HepG2 (cell line): ENCODE measurements around the gene PDZD8. TPM values are rescaled to one million over a fixed set of nuclear protein-coding genes. Genes with fewer than 3 reads are reported as not detected.
A peak's percentile ranks its signal among the peaks of the same experiment; 100 is the strongest.

Experiments
- BCL6 ChIP-seq: IDR thresholded peaks from 2 replicates; pipeline ENCODE4 v1.6.1; 2016; ENCODE audit warnings: missing genetic modification reagents, missing compliant biosample characterization
- KAT2B ChIP-seq: fragments of 150-350 bp; IDR thresholded peaks from 2 replicates; pipeline ENCODE4 v1.6.1; 2014; ENCODE audit warnings: low read depth, low read length, borderline replicate concordance
- KMT2A ChIP-seq: sonication (generic); formaldehyde crosslinking; IDR thresholded peaks from 2 replicates; pipeline ENCODE4 v1.4.0; 2020; ENCODE audit warnings: missing genetic modification reagents
- MATR3 ChIP-seq: sonication (generic); formaldehyde crosslinking; IDR thresholded peaks from 2 replicates; pipeline ENCODE4 v1.4.0; 2020; ENCODE audit warnings: missing genetic modification reagents
- SATB2 ChIP-seq: sonication (generic); formaldehyde crosslinking; IDR thresholded peaks from 2 replicates; pipeline ENCODE4 v1.5.0; 2020; ENCODE audit warnings: missing genetic modification reagents
- SOX5 ChIP-seq: IDR thresholded peaks from 2 replicates; pipeline ENCODE4 v1.6.1; 2016; ENCODE audit warnings: borderline replicate concordance
- ZFX ChIP-seq: sonication (generic); formaldehyde crosslinking; IDR thresholded peaks from 2 replicates; pipeline ENCODE4 v1.4.0; 2020; ENCODE audit warnings: mild to moderate bottlenecking, low read depth, missing genetic modification reagents, moderate library complexity
- ZNF430 ChIP-seq: sonication (generic); formaldehyde crosslinking; IDR thresholded peaks from 2 replicates; pipeline ENCODE4 v1.9.0; 2021; ENCODE audit warnings: mild to moderate bottlenecking, missing genetic modification reagents
- ZNF777 ChIP-seq: sonication (generic); formaldehyde crosslinking; IDR thresholded peaks from 2 replicates; pipeline ENCODE4 v1.4.0; 2020; ENCODE audit warnings: missing genetic modification reagents
- polyA plus RNA-seq, 8 experiments: library from polyadenylated mRNA; depleted of rRNA in 3 of 8; stranded (reverse) in 7 of 8; unstranded in 1 of 8; fragments of >200 nt; fragmentation: Illumina TruSeq in 4 of 8; extraction: Trizol in 4 of 8; gene quantifications; 2 replicates each; pipeline versions ENCODE4 v1.2.1 to v1.2.3, GENCODE V29; 2011 to 2016; ENCODE audit warnings: low read depth in 4 of 8, missing spikeins in 1 of 8, mixed read lengths in 1 of 8; ENCODE audit not compliant: insufficient read depth in 1 of 8
- total RNA-seq, 5 experiments: library from RNA; depleted of rRNA; stranded (reverse); fragments of >200 nt; fragmentation: Illumina TruSeq; extraction: Trizol; gene quantifications; 2 replicates each; pipeline ENCODE4 v1.2.3, GENCODE V29; 2016; ENCODE audit warnings: low read depth in 1 of 5
- TF ChIP-seq, protein P1 (sequence below): sonication (generic); formaldehyde crosslinking; IDR thresholded peaks from 2 replicates; pipeline ENCODE4 v1.8.0; 2022; ENCODE audit warnings: missing genetic modification reagents, mild to moderate bottlenecking, moderate library complexity, borderline replicate concordance
- TF ChIP-seq, protein P2 (sequence below): sonication (generic); formaldehyde crosslinking; IDR thresholded peaks from 2 replicates; pipeline ENCODE4 v1.9.0; 2021; ENCODE audit warnings: missing genetic modification reagents, mild to moderate bottlenecking, borderline replicate concordance
- TF ChIP-seq, protein P3 (sequence below): sonication (generic); formaldehyde crosslinking; IDR thresholded peaks from 2 replicates; pipeline ENCODE4 v1.5.0; 2020; ENCODE audit warnings: missing genetic modification reagents
- TF ChIP-seq, protein P4 (sequence below): IDR thresholded peaks from 2 replicates; pipeline ENCODE4 v1.4.0; 2020; ENCODE audit warnings: mild to moderate bottlenecking, missing genetic modification reagents
- TF ChIP-seq, protein P5 (sequence below): sonication (generic); formaldehyde crosslinking; IDR thresholded peaks from 2 replicates; pipeline ENCODE4 v1.5.0; 2020; ENCODE audit warnings: mild to moderate bottlenecking, missing genetic modification reagents
- TF ChIP-seq, protein P6 (sequence below): sonication (generic); formaldehyde crosslinking; IDR thresholded peaks from 2 replicates; pipeline ENCODE4 v1.4.0; 2020; ENCODE audit warnings: missing genetic modification reagents
- TF ChIP-seq, protein P7 (sequence below): sonication (generic); formaldehyde crosslinking; IDR thresholded peaks from 2 replicates; pipeline ENCODE4 v1.4.0; 2020; ENCODE audit warnings: mild to moderate bottlenecking, low read depth, missing genetic modification reagents

The PDZD8 gene
- total and polyA plus RNA-seq, 2 of the 13 experiments (the other 11 are each of a cell fraction or from before 2014, with no cell fraction given): 11.2 to 32.0 TPM

DNA sequence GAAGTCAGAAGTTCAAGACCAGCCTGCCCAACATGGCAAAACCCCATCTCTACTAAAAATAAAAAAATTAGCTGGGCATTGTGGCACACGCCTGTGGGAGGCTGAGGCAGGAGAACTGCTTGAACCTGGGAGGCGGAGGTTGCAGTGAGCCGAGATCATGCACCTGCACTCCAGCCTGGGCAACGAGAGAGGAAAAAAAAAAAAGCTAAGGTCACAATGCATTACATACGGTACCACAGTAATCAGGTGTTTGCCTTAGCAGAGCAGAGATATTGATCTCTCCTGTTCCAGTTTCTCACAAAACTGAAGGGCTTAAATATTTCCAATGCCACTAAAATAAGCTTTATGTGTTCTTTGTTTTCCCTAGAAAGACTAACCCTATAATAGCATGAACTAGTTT, 7.5 kb downstream of the PDZD8 start (continued):
- TF ChIP-seq, protein P1, sequence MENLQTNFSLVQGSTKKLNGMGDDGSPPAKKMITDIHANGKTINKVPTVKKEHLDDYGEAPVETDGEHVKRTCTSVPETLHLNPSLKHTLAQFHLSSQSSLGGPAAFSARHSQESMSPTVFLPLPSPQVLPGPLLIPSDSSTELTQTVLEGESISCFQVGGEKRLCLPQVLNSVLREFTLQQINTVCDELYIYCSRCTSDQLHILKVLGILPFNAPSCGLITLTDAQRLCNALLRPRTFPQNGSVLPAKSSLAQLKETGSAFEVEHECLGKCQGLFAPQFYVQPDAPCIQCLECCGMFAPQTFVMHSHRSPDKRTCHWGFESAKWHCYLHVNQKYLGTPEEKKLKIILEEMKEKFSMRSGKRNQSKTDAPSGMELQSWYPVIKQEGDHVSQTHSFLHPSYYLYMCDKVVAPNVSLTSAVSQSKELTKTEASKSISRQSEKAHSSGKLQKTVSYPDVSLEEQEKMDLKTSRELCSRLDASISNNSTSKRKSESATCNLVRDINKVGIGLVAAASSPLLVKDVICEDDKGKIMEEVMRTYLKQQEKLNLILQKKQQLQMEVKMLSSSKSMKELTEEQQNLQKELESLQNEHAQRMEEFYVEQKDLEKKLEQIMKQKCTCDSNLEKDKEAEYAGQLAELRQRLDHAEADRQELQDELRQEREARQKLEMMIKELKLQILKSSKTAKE (CRISPR knock-in tag): no peak
- TF ChIP-seq SATB2 (no peak), BCL6 (peak; percentile 82), ZFX (CRISPR knock-in tag) (no peak), ZNF777 (CRISPR knock-in tag) (no peak), MATR3 (CRISPR knock-in tag) (no peak), KMT2A (CRISPR knock-in tag) (peak; percentile 36; the same call in 1 of the 2 replicates), KAT2B (no peak), ZNF430 (CRISPR knock-in tag) (no peak), SOX5 (CRISPR knock-in tag) (0 out of 2 replicates have a peak, but pooled peaks have one; percentile 22)
- TF ChIP-seq, protein P2, sequence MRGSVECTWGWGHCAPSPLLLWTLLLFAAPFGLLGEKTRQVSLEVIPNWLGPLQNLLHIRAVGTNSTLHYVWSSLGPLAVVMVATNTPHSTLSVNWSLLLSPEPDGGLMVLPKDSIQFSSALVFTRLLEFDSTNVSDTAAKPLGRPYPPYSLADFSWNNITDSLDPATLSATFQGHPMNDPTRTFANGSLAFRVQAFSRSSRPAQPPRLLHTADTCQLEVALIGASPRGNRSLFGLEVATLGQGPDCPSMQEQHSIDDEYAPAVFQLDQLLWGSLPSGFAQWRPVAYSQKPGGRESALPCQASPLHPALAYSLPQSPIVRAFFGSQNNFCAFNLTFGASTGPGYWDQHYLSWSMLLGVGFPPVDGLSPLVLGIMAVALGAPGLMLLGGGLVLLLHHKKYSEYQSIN (CRISPR knock-in tag): no peak
- TF ChIP-seq, protein P3, sequence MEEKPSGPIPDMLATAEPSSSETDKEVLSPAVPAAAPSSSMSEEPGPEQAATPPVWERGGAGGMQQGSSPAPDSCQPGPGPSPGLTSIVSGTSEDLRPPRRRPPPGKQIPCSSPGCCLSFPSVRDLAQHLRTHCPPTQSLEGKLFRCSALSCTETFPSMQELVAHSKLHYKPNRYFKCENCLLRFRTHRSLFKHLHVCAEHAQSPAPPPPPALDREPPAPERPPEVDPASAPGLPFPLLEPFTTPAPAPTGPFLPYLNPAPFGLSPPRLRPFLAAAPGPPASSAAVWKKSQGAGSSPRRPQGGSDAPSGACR (CRISPR knock-in tag): no peak
- TF ChIP-seq, protein P4, sequence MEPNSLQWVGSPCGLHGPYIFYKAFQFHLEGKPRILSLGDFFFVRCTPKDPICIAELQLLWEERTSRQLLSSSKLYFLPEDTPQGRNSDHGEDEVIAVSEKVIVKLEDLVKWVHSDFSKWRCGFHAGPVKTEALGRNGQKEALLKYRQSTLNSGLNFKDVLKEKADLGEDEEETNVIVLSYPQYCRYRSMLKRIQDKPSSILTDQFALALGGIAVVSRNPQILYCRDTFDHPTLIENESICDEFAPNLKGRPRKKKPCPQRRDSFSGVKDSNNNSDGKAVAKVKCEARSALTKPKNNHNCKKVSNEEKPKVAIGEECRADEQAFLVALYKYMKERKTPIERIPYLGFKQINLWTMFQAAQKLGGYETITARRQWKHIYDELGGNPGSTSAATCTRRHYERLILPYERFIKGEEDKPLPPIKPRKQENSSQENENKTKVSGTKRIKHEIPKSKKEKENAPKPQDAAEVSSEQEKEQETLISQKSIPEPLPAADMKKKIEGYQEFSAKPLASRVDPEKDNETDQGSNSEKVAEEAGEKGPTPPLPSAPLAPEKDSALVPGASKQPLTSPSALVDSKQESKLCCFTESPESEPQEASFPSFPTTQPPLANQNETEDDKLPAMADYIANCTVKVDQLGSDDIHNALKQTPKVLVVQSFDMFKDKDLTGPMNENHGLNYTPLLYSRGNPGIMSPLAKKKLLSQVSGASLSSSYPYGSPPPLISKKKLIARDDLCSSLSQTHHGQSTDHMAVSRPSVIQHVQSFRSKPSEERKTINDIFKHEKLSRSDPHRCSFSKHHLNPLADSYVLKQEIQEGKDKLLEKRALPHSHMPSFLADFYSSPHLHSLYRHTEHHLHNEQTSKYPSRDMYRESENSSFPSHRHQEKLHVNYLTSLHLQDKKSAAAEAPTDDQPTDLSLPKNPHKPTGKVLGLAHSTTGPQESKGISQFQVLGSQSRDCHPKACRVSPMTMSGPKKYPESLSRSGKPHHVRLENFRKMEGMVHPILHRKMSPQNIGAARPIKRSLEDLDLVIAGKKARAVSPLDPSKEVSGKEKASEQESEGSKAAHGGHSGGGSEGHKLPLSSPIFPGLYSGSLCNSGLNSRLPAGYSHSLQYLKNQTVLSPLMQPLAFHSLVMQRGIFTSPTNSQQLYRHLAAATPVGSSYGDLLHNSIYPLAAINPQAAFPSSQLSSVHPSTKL (CRISPR knock-in tag): peak; percentile 53; the same call in 1 of the 2 replicates
- TF ChIP-seq, protein P5, sequence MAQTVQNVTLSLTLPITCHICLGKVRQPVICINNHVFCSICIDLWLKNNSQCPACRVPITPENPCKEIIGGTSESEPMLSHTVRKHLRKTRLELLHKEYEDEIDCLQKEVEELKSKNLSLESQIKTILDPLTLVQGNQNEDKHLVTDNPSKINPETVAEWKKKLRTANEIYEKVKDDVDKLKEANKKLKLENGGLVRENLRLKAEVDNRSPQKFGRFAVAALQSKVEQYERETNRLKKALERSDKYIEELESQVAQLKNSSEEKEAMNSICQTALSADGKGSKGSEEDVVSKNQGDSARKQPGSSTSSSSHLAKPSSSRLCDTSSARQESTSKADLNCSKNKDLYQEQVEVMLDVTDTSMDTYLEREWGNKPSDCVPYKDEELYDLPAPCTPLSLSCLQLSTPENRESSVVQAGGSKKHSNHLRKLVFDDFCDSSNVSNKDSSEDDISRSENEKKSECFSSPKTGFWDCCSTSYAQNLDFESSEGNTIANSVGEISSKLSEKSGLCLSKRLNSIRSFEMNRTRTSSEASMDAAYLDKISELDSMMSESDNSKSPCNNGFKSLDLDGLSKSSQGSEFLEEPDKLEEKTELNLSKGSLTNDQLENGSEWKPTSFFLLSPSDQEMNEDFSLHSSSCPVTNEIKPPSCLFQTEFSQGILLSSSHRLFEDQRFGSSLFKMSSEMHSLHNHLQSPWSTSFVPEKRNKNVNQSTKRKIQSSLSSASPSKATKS (CRISPR knock-in tag): no peak
- TF ChIP-seq, protein P6, sequence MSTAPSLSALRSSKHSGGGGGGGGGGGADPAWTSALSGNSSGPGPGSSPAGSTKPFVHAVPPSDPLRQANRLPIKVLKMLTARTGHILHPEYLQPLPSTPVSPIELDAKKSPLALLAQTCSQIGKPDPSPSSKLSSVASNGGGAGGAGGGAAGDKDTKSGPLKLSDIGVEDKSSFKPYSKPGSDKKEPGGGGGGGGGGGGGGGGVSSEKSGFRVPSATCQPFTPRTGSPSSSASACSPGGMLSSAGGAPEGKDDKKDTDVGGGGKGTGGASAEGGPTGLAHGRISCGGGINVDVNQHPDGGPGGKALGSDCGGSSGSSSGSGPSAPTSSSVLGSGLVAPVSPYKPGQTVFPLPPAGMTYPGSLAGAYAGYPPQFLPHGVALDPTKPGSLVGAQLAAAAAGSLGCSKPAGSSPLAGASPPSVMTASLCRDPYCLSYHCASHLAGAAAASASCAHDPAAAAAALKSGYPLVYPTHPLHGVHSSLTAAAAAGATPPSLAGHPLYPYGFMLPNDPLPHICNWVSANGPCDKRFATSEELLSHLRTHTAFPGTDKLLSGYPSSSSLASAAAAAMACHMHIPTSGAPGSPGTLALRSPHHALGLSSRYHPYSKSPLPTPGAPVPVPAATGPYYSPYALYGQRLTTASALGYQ (CRISPR knock-in tag): no peak
- TF ChIP-seq, protein P7, sequence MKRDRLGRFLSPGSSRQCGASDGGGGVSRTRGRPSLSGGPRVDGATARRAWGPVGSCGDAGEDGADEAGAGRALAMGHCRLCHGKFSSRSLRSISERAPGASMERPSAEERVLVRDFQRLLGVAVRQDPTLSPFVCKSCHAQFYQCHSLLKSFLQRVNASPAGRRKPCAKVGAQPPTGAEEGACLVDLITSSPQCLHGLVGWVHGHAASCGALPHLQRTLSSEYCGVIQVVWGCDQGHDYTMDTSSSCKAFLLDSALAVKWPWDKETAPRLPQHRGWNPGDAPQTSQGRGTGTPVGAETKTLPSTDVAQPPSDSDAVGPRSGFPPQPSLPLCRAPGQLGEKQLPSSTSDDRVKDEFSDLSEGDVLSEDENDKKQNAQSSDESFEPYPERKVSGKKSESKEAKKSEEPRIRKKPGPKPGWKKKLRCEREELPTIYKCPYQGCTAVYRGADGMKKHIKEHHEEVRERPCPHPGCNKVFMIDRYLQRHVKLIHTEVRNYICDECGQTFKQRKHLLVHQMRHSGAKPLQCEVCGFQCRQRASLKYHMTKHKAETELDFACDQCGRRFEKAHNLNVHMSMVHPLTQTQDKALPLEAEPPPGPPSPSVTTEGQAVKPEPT: no peak
